A549 (cell line): ENCODE measurements around the gene STX16. TPM values are rescaled to one million over a fixed set of nuclear protein-coding genes. Genes with fewer than 3 reads are reported as not detected.

ENCODE experiments used
- ATAC-seq, 2 experiments: fragments of 200-7000 bp in 1 of 2; fragments of >200 bp in 1 of 2; cut with Nextera tagmentation in 1 of 2; cut with Tn5 transposase in 1 of 2; 3 replicates each; pipeline versions ENCODE4 v1.8.0 to v1.9.1; 2018 to 2020; ENCODE audit warnings: mild to moderate bottlenecking in 1 of 2, moderate library complexity in 1 of 2
- CTCF ChIA-PET: fragments of 300-600 bp; sonication (Branson Sonifier 250); formaldehyde crosslinking; extraction: SDS; loops from one replicate; lab custom pipeline; 2021; ENCODE audit warnings: antibody characterized with exemption, inconsistent platforms; lab: Yijun Ruan, JAX
- POLR2A ChIA-PET: fragments of 350-600 bp; formaldehyde crosslinking; extraction: SDS; loops from one replicate; lab custom pipeline; 2021; ENCODE audit warnings: antibody characterized with exemption, inconsistent platforms; lab: Yijun Ruan, JAX
- DNase-seq, 2 experiments: peaks; one replicate each; pipeline versions ENCODE4 v3.0.0 to v3.0.0-alpha.2; 2011 to 2016; ENCODE audit warnings: low read depth in 1 of 2, low spot score in 1 of 2
- FAIRE-seq: peaks from 2 replicates; lab custom pipeline; 2011; peaks lifted over from hg19 to GRCh38; lab: Jason Lieb, UNC
- H3K27ac ChIP-seq, 2 experiments: fragments of >200 bp; sonication (Bioruptor Twin); formaldehyde crosslinking; 3 replicates each; pipeline ENCODE4 v1.5.1; 2016 to 2017
- H3K4me1 ChIP-seq: fragments of >200 bp; sonication (Bioruptor Twin); formaldehyde crosslinking; 3 replicates; pipeline ENCODE4 v1.6.1; 2016
- H3K4me2 ChIP-seq: fragments of >200 bp; sonication (Bioruptor Twin); formaldehyde crosslinking; 3 replicates; pipeline ENCODE4 v1.6.1; 2016
- H3K4me3 ChIP-seq: fragments of >200 bp; sonication (Bioruptor Twin); formaldehyde crosslinking; 3 replicates; pipeline ENCODE4 v1.5.1; 2016
- H3K9me3 ChIP-seq: fragments of >200 bp; sonication (Bioruptor Twin); formaldehyde crosslinking; 3 replicates; pipeline ENCODE4 v1.6.1; 2016
- CHD4 ChIP-seq: fragments of 200-600 bp; sonication (generic); IDR thresholded peaks from 2 replicates; pipeline ENCODE4 v1.6.1; 2016; ENCODE audit warnings: antibody characterized with exemption, mild to moderate bottlenecking, borderline replicate concordance
- EHF ChIP-seq: fragments of 250-450 bp; sonication (Bioruptor Pico); IDR thresholded peaks from 2 replicates; pipeline ENCODE4 v1.5.0; 2020; ENCODE audit warnings: mild to moderate bottlenecking
- EHMT2 ChIP-seq: fragments of 200-600 bp; sonication (generic); IDR thresholded peaks from 2 replicates; pipeline ENCODE4 v1.6.1; 2016; ENCODE audit warnings: antibody characterized with exemption, low read depth, mild to moderate bottlenecking, moderate library complexity
- FOSL2 ChIP-seq, 2 experiments: fragments of 450-650 bp in 1 of 2; fragments of >200 bp in 1 of 2; sonication (Bioruptor Twin) in 1 of 2; formaldehyde crosslinking; IDR thresholded peaks; 2 replicates each; pipeline versions ENCODE4 v1.5.0 to v1.6.1; 2016 to 2020; ENCODE audit warnings: mild to moderate bottlenecking in 1 of 2, moderate library complexity in 1 of 2
- GATA3 ChIP-seq: IDR thresholded peaks from 2 replicates; pipeline ENCODE4 v1.6.1; 2012; ENCODE audit warnings: borderline replicate concordance
- HEYL ChIP-seq: fragments of 250-450 bp; sonication (Bioruptor Pico); IDR thresholded peaks from 2 replicates; pipeline ENCODE4 v1.8.0; 2021; ENCODE audit warnings: mild to moderate bottlenecking, moderate library complexity
- HOXA7 ChIP-seq: fragments of 250-450 bp; sonication (Bioruptor Pico); IDR thresholded peaks from 2 replicates; pipeline ENCODE4 v1.5.0; 2020; ENCODE audit warnings: mild to moderate bottlenecking, moderate library complexity
- HOXB5 ChIP-seq: fragments of 250-450 bp; sonication (Bioruptor Pico); IDR thresholded peaks from 2 replicates; pipeline ENCODE4 v1.5.0; 2020; ENCODE audit warnings: mild to moderate bottlenecking, moderate library complexity
- RAD21 ChIP-seq, 2 experiments: fragments of >200 bp in 1 of 2; sonication (Bioruptor Twin) in 1 of 2; formaldehyde crosslinking in 1 of 2; IDR thresholded peaks in 1 of 2; conservative IDR thresholded peaks in 1 of 2; 2 replicates in 1 of 2; 3 replicates in 1 of 2; pipeline ENCODE4 v1.6.1; 2012 to 2018; ENCODE audit warnings: inconsistent platforms in 1 of 2
- RCOR1 ChIP-seq: fragments of 150-350 bp; IDR thresholded peaks from 2 replicates; pipeline ENCODE4 v1.6.1; 2014; ENCODE audit warnings: antibody characterized with exemption, low read length, low read depth
- SREBF2 ChIP-seq: fragments of 450-650 bp; IDR thresholded peaks from 2 replicates; pipeline ENCODE4 v1.6.1; 2014; ENCODE audit warnings: mild to moderate bottlenecking, moderate library complexity
- ZC3H11A ChIP-seq: fragments of 450-650 bp; IDR thresholded peaks from 2 replicates; pipeline ENCODE4 v1.6.1; 2014; ENCODE audit warnings: antibody characterized with exemption, mild to moderate bottlenecking
- ZNF302 ChIP-seq: fragments of 250-450 bp; sonication (Bioruptor Pico); IDR thresholded peaks from 2 replicates; pipeline ENCODE4 v1.9.0; 2021; ENCODE audit warnings: inconsistent platforms, mild to moderate bottlenecking, moderate library complexity
- ZSCAN20 ChIP-seq: fragments of 250-450 bp; sonication (Bioruptor Pico); IDR thresholded peaks from 2 replicates; pipeline ENCODE4 v1.8.0; 2022; ENCODE audit warnings: mild to moderate bottlenecking, moderate library complexity
- WGBS: methylation state at CpG from one replicate; pipeline ENCODE4 v1.1.6; 2017; ENCODE audit errors: missing lambda C conversion rate; 5-methylcytosine and 5-hydroxymethylcytosine counted together
- polyA plus RNA-seq, 4 experiments: library from polyadenylated mRNA; depleted of rRNA in 3 of 4; stranded (reverse); fragments of >200 nt; fragmentation: RNase III in 1 of 4; extraction: RNeasy Plus Mini Kit Qiagen cat#74134 plus additional on column Dnase treatment in 1 of 4; gene quantifications; 2 replicates in 3 of 4; 3 replicates in 1 of 4; pipeline ENCODE4 v1.2.3, GENCODE V29; 2011 to 2017
- TF ChIP-seq, protein P1 (sequence below): fragments of 250-450 bp; sonication (Bioruptor Pico); IDR thresholded peaks from 2 replicates; pipeline ENCODE4 v1.5.0; 2021; ENCODE audit warnings: mild to moderate bottlenecking, moderate library complexity, borderline replicate concordance
- TF ChIP-seq, protein P2 (sequence below): fragments of 450-650 bp; IDR thresholded peaks from 2 replicates; pipeline ENCODE4 v1.6.1; 2014; ENCODE audit warnings: antibody characterized with exemption
- TF ChIP-seq, protein P3 (sequence below): fragments of >200 bp; sonication (Bioruptor Twin); formaldehyde crosslinking; IDR thresholded peaks from 2 replicates; pipeline ENCODE4 v1.6.1; 2016
- TF ChIP-seq, protein P4 (sequence below): IDR thresholded peaks from 2 replicates; pipeline ENCODE4 v1.6.1; 2012; ENCODE audit warnings: low read depth, borderline replicate concordance
- TF ChIP-seq, protein P5 (sequence below): fragments of 250-450 bp; sonication (Bioruptor Pico); IDR thresholded peaks from 2 replicates; pipeline ENCODE4 v1.5.0; 2020; ENCODE audit warnings: low read depth, mild to moderate bottlenecking, moderate library complexity

STX16 gene
- polyA plus RNA-seq, 2 of the 4 experiments (the other 2 are of a cell fraction): 68.5 to 71.6 TPM

DNA sequence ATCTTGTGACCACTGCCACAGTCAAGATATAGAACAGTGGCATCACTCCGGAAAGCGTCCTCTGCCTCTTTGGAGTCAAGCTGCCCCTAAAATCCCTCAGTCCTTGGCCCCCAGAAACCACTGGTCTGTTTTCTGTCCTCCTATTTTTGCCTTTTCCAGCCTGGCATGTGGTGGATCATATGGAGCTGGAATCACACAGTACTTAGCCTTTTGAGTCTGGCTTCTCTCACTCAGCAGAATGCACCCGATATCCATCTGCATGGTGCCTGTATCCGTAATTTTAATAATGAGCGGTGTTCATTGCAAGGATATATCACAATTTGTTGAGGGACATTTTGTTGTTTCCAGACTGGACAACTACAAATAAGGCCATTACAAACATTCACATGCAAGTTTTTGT is 49.0 kb upstream of the STX16 start:
- no peak overlapping the region for H3K27ac ChIP-seq
- ATAC-seq (no peak), DNase-seq (no peak), FAIRE-seq (no peak)
- 85% methylated on average over 5 of the region's 5 CpGs for WGBS
- POLR2A ChIA-PET: no interaction called here
- no peak overlapping the region for H3K4me3 ChIP-seq
- TF ChIP-seq, protein P1, sequence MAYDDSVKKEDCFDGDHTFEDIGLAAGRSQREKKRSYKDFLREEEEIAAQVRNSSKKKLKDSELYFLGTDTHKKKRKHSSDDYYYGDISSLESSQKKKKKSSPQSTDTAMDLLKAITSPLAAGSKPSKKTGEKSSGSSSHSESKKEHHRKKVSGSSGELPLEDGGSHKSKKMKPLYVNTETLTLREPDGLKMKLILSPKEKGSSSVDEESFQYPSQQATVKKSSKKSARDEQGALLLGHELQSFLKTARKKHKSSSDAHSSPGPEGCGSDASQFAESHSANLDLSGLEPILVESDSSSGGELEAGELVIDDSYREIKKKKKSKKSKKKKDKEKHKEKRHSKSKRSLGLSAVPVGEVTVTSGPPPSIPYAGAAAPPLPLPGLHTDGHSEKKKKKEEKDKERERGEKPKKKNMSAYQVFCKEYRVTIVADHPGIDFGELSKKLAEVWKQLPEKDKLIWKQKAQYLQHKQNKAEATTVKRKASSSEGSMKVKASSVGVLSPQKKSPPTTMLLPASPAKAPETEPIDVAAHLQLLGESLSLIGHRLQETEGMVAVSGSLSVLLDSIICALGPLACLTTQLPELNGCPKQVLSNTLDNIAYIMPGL: no peak
- TF ChIP-seq, protein P2, sequence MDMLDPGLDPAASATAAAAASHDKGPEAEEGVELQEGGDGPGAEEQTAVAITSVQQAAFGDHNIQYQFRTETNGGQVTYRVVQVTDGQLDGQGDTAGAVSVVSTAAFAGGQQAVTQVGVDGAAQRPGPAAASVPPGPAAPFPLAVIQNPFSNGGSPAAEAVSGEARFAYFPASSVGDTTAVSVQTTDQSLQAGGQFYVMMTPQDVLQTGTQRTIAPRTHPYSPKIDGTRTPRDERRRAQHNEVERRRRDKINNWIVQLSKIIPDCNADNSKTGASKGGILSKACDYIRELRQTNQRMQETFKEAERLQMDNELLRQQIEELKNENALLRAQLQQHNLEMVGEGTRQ: no peak
- TF ChIP-seq RCOR1 (no peak), RAD21 (conservative IDR thresholded peaks at IDR 0.05 in 1 of 2, IDR thresholded peaks at IDR 0.05 in 1 of 2) (no peak)
- TF ChIP-seq, protein P3, sequence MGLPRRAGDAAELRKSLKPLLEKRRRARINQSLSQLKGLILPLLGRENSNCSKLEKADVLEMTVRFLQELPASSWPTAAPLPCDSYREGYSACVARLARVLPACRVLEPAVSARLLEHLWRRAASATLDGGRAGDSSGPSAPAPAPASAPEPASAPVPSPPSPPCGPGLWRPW: no peak
- H3K9me3 ChIP-seq: no peaks in the 10 kb centered on the region
- no peak overlapping the region for H3K4me2 ChIP-seq
- CTCF ChIA-PET: interaction anchor here (1.0 to 1.1 kb wide), 2 partner anchors 11 to 16 kb away, joined by 3 read pairs; no protein-coding TSS in a partner anchor
- H3K4me1 ChIP-seq: no peaks in the 10 kb centered on the region

DNA sequence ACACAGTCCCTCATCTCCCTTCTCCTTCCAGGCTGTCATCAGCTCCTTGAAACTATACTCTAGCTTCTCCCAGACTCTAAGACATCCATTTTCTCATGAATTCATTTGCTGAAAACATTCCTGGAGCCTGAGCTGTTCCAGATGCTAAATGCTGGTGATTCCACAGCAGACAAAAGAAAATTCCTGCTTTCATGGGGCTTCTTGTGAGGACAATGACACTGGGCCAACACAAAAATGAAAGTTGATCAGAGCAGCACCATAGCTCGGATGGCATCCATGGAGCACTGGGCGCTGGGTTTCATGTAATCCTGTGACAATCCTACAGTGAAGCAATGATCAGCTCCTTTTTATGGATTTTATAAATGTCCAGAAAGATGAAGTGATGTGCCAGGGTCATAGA is 47.4 kb upstream of the STX16 start:
- H3K4me2 ChIP-seq: no peak overlapping the region
- no peaks in the 10 kb centered on the region for H3K4me1 ChIP-seq
- no peak for TF ChIP-seq EHF (CRISPR knock-in tag)
- TF ChIP-seq, protein P3: no peak
- no peak for TF ChIP-seq ZC3H11A
- no peak for TF ChIP-seq SREBF2
- TF ChIP-seq, protein P4, sequence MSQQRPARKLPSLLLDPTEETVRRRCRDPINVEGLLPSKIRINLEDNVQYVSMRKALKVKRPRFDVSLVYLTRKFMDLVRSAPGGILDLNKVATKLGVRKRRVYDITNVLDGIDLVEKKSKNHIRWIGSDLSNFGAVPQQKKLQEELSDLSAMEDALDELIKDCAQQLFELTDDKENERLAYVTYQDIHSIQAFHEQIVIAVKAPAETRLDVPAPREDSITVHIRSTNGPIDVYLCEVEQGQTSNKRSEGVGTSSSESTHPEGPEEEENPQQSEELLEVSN: no peak
- no peak for TF ChIP-seq FOSL2 (IDR thresholded peaks at IDR 0.05)
- no peak for TF ChIP-seq FOSL2 (CRISPR knock-in tag; IDR thresholded peaks at IDR 0.05)
- TF ChIP-seq HOXB5 (CRISPR knock-in tag): no peak
- TF ChIP-seq GATA3: no peak
- no peak for TF ChIP-seq HEYL (CRISPR knock-in tag)
- no peak for TF ChIP-seq ZSCAN20 (CRISPR knock-in tag)
- no peak for TF ChIP-seq CHD4
- no peak for TF ChIP-seq HOXA7
- TF ChIP-seq, protein P5, sequence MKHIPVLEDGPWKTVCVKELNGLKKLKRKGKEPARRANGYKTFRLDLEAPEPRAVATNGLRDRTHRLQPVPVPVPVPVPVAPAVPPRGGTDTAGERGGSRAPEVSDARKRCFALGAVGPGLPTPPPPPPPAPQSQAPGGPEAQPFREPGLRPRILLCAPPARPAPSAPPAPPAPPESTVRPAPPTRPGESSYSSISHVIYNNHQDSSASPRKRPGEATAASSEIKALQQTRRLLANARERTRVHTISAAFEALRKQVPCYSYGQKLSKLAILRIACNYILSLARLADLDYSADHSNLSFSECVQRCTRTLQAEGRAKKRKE (CRISPR knock-in tag): no peak
- no peak for TF ChIP-seq ZNF302 (CRISPR knock-in tag)
- TF ChIP-seq EHMT2: no peak
- ATAC-seq (no peak), DNase-seq (no peak), FAIRE-seq (no peak)
- H3K4me3 ChIP-seq: no peak overlapping the region
- CTCF ChIA-PET: interaction anchor here (1.3 to 1.6 kb wide), 2 partner anchors 9 to 47 kb away, joined by 3 to 4 read pairs; partner anchors contain the start of gene STX16
- H3K27ac ChIP-seq: no peak overlapping the region
- no peaks in the 10 kb centered on the region for H3K9me3 ChIP-seq
- POLR2A ChIA-PET: no interaction called here
- 82% methylated on average over 2 of the region's 2 CpGs for WGBS
